HG02571 (cell line): Measurements from ENCODE around the gene KIAA0825.

Experiments used
- ATAC-seq: cut with Tn5 transposase; IDR thresholded peaks from one replicate; pipeline ENCODE4 v1.9.1; 2021; ENCODE audit warnings: mild to moderate bottlenecking, moderate library complexity; ENCODE audit not compliant: unreplicated experiment

The KIAA0825 gene

DNA sequence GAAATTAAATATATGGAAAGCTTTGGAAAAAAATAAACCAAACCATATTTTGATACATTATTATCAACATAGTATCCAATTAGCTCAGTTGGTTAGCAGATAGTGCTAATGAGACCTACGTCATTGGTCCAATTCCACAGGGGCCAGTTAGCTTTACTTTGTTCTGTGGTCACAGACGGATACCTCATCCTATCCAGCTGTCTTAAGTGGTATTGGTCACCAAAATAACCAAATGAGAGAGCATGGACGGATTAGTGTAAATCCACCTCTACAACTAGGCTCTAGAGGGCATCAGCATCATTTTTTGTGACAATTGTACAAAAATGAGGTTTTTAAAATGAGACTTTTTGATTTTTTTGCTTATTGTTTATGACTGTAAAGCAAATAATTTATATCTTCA lies 364.2 kb downstream of the KIAA0825 start:
- no peak for ATAC-seq

DNA sequence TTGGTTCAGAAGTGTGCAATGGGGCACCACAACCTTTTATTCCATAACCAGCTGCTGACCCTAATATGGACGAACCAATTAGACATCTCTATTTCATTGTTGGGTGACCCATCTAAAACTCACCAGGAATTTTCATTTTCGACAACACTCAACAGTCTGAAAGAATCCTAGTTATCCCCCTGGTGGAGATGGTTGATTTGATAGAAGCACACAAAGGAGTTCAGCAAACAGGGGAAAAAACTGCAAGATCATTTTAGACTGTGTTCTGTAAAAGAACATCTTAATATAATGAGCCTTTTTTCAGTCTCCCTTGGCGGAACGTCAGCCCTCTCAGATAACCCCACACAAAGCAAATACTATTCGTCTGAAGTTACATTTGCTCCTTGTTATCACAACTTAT lies 367.4 kb downstream of the KIAA0825 start:
- no peak for ATAC-seq

DNA sequence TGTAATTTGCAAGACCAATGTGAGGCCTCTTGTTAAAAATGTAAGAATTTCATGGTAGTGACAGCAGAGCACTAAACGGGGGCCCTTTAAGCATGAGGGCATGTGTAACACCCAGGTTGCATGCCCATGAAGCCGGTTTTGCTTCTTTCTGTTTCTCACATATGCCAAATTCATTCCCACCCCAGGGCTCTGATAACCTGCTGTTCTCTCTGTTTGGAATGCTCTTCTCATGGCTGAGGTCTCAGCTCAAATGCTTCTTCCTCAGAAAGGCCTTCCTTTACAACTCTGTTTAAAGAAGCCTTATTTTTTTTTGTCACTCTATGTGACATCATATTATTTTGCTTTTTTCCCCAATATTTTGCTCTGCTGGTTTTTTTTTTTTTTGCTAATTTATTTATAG lies 369.0 kb downstream of the KIAA0825 start:
- ATAC-seq, result no peak

DNA sequence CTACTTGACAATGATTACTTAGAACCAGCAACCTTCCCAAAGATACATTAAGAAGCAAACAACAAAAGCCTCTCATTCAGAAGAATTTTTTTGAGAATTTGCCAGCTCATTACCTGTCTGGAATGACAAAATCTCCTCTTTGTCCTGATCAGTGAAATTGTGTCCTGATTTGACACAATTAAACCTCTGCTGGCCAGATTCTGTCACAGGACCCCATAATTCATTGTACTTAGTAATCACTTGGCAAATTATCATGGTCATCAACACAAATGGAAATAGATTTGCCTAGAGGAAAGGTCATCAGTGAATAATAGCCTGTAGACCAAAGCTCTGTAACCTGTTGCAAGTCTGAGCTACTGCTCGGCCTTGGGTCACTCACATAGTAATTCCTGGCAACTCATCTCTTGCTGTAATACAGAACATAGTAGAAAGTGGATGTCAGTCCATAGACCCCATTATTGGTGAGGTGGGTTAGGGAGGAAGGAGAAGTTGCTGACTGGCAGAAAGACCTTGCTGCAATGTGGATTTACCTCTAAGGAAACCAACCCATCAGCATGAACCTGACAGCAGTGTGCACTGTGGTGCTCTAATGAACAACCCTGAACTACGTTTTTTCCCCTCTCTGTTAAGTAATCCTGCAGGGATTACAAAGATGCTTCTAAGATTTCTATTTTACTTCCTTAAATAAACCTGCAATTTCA lies 370.1 kb downstream of the KIAA0825 start:
- no peak for ATAC-seq

DNA sequence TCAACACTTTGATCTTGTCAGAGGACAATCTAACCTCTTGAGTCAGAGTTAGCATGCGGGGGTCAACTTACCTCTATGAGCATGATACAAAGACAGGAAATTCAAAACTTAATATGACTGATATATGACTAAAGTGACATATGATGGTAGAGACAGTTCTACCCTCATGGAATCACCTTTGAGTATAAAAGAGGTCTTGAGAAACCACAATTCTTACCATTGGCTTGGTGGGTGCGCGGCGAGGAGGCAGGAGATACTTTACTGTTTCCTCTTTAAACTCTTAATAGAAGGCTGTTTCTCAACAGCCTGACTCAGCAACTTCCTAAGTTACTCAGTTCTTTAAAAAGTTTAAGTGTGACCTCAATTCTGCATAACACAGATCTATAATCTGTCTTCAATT lies 372.8 kb downstream of the KIAA0825 start:
- no peak for ATAC-seq

DNA sequence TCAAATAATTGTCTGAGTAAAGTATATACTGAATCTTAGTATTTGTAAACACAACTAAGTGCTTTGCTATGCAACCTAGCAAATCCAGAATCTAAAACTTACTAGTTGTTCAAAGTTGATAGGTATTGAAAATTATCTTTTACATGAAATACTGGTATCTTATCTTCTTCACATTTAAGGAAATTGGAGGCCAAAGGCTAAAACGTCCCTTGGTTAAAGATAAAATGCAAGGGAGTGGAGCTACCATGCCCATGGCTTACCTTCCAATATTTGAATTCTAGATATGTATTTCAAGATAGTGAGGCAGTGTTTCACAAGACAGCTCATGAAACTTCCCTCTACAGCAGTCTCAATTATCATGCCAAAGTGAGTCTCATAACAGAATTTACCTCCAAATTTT lies 373.5 kb downstream of the KIAA0825 start:
- no peak for ATAC-seq

DNA sequence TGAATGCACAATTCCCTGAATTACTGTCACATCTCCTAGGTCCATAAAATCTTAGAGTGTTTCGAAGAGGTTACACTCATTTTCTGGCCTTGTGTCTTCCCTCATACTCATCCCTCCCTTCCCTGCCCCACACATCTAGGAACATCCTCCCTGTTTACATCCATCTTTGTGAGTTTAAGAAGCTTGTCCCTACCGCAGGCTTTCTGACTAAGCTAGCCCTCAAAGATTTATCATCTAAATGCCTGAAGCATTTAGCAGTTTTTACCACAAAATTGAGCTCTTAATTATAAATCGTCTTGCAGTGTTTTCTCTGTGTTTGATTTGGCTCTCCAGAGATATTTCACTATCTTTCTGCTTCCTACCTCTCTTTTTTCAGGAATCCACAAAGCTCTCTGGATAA lies 374.8 kb downstream of the KIAA0825 start:
- no peak for ATAC-seq

DNA sequence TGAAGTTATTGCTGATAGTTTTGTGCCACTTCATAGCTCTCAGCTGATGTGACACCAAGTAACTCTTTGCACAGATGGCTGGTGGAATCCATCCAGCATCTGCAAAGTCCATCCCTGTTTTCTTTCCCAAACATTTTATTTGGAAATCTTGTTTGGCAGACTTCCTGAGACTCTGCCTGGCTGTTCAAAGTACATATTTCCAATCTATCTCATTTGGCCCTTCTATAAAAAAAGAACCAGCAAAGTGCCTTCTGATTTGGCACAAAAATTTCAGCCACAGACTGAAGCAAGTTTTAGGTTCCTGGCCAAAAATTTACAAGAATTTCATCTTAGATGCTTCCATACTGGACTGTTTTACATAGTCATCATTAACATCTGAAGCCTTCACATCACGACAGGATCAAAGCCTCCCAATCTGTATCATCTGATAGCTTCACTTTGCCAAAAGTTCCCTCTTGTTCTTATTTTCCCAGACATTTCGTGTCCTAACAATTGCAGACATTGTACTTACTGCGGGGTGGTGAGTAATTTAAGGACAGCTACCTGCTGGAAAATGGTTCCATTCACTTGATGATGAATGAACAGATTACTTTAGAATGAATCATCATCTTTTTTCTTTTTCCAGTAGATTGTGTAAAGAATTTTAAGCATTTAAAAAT lies 377.3 kb downstream of the KIAA0825 start:
- no peak for ATAC-seq

DNA sequence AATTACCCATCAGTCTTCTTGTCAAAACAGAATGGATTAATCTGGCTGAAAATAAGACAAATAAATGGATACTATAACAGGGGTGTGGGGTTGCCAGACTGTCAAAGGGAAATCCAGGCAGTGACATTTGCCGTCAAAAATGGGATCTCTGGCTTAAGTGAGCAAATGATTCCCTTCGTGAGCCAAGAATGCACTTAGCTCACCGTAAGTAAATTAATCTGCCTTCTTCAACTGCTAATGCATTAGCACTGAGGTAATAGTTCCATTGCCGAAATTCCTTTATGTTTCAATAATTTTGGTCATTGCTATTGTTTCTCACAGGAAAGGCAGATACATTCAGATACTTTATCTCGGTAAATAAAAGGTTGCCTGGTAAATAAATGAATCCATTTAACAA lies 377.8 kb downstream of the KIAA0825 start:
- ATAC-seq, result no peak

DNA sequence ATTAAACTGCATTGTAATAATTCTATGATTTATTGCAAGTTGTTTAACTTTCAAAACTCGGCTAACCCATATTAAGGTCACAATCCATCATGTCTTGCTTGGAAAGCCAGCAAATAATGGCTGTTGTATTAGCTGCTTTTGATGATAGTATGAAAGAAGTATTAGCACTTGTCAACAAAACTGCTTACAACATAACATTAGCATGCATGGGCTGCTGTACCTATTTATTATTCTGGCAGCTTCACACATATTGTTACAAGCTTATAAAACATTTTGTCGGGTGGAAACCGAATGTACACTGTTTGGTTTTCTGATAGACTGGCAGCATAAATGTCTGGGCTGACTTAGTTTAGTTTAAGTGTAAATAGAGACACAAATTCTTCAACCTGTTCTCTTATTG lies 378.3 kb downstream of the KIAA0825 start:
- ATAC-seq, result no peak

DNA sequence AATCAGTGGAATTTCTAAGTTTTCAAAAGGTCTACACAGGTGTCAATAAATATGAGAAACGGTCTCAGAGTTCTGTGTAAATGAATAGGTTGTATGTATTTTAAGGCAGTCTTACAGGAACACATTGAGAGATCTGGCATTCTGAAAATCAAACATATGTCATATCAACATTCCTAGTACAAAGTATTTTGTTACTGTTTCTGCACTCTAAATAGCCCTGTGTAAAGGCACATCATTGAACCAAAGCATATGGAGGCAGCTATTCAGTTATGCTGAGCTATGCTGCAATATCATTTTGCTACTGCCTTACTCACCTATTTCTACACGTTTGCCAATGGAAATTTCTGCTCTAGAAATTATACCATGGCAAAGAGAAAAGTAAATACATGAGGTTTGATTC lies 379.1 kb downstream of the KIAA0825 start:
- no peak for ATAC-seq

DNA sequence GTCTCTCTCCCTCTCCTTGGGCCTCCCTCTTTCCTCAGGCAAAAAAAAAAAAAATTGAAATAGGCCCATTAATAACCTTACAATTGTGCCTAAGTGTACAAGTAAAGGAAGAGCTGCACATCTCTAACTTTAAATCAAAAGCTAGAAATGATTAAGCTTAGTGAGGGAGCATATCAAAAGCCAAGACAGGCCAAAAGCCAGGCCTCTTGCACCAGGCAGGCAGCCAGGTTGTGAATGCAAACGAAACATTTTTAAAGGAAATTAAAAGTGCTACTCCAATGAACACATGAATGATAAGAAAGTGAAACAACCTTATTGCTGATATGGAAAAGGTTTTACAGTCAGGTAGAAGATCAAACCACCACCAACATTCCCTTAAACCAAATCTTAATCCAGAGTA lies 383.4 kb downstream of the KIAA0825 start:
- no peak for ATAC-seq

DNA sequence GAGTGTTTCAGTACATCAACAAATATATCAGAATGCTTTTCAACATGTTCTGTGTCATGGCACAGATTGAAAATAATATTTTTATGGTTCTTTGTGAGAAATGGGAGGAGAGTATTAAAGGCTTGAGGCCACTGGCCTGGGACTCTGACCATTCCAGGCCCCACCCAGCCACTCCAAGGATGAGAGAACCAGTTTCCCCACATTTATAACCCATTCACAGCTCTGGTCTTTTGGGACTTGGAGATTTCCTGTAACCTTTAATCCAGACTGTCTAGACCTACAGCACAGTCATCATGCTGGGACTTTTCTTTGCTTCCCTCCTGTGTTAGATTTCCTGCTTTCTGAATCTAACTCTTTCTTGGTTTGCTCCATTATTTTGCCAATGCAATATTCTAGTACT lies 389.6 kb downstream of the KIAA0825 start:
- no peak for ATAC-seq

DNA sequence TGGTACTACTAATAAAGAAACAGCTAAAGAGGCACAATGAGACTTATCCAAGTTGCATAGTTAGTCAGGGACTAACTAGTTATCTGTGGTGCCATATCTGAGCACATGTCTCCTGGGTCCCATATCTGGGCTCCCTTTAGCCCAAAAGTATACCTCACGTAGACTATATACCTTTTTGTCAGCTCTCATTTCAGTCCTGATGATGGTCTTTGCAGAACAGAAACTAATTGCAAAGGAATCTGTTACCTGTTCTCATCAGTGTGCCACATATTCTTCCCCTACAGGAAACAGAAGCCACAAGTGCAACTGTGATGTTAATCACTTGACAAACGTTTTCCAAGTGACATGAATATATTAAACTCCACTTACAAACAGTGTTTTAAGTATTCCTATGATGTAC lies 395.2 kb downstream of the KIAA0825 start:
- ATAC-seq, result no peak

DNA sequence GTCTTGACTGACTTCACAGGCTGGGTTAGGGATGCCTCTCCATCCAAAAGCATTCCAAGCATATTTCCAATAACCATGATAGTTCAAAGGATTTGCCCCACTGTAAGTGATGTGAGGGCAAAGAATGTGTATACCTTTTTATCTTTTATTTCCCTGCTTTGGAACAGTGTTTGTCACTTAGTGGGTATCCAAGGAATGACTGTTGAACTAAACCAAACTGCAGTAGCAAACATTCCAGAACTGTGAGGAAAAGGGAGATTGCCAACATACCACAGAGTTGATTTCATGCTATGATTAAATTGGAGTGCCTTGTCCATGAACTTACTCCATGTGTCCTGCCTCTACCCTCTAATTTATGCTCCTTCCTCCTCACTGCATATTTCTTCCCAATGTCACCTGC lies 400.0 kb downstream of the KIAA0825 start:
- no peak for ATAC-seq

DNA sequence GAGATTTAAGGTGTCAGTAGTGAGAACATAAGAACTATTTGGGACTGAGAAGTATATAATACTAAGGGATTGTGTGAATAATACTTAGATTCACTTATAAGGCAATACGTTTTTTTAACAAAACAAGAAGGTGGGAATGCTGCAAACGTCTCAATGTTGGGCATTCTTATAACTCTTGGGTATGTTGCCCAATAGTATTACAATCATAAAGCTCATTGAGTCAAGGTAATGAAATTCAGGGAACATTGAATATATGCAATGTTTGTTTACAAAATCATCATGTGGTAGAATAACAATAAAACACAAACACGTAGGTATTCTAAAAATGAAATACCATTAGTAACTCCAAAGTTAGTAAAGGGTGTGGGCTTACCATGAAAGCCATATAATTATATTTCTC lies 400.7 kb downstream of the KIAA0825 start:
- ATAC-seq, result no peak

DNA sequence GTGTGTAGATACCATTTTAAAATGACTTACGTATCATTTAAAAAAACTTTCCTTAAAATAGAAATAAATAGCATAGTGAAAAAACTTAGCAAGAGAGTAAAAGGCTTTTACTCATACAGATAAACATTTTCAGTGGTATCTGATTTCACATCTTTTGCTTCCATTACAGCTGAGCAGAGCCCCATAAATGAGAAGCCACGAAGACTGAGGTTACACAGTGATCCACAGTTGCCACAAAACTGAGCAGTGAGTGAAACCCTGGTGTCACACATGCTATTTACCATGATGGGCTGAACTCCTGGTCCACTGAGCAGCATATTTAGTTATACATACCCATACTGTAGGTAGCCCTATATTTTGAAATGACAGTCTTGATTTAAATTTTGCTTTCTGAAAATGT lies 401.2 kb downstream of the KIAA0825 start:
- no peak for ATAC-seq

DNA sequence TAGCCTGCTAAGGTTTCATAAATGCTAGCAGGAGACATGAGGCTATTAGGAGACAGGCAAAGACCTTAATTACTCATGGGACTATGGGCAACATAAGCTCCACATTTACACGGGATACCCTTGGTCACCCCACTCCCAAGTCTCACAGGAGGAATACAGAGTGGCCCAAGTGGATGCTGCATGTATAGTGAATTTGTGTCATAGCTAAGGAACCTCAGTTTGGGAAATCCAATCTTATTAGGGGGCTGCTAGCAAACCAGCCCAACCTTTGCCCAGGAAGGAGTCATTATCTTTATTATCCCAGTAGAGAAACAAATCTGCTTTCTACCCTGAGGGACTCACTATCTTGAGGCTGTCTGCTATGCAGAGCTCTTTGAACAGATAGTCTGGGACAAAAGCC lies 405.9 kb downstream of the KIAA0825 start:
- ATAC-seq, result no peak

DNA sequence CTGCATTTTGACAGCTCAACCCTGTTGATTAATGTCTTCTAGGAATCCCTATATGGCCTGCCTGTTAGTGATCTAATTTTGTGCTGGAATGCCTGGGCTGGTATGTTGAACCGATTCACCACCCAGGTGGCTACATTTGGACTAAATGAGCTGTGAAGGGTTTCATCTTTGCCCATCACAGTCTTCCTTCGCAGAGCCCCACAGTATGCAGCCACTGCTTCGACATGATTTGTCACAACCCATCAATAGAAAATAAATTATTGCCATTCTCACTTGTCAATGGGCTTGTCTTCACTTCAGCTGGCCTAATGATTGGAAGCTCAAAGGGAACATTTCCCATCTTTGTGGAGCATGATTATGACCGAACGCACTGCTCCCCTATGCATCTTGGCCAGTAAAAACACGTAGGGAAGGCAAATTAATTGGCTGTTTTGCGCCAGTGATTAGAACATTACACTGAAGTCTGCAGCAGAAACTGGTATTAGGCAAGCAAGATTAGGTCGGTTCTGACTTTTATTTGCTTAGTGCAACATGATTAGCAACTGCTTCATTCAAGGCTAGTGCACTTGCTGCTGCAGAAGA lies 408.5 kb downstream of the KIAA0825 start:
- no peak for ATAC-seq

DNA sequence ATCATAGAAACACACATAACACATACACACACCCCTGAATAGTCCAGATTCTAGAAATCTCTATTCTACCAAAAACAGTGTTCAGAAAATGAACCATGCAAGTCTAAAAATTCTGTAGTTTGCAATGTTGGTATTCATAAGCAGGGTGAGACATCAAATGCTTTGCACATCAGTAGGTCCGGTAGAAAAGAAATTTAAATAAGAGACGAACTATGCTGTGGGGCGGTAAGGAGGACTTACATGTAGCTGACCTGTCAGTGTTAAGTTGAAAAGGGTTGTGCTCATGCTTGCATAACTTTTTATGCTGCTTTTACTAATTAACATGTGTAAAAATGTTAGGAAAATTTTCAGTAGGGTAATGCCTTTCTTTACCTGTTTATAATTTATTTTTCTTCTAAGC lies 409.1 kb downstream of the KIAA0825 start:
- no peak for ATAC-seq

DNA sequence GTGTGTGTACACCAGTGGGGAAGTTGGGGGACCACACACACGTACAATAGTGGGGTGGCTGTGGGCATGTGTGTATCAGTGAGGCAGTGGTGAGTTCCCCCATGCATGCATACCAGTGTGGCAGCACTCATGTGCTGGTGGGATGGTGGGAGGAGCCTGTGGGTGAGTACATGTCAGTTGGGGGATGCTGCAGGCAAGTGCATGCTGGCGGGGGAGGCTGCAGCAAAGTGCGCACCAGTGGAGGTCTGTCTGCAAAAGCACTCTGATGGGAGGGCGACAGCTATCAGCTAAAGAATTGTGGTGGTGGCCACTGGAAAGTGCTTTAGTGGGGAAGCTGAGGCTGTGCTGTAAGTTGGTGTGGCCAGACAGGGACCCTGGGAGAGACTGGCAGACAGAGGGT lies 418.8 kb downstream of the KIAA0825 start:
- no peak for ATAC-seq

DNA sequence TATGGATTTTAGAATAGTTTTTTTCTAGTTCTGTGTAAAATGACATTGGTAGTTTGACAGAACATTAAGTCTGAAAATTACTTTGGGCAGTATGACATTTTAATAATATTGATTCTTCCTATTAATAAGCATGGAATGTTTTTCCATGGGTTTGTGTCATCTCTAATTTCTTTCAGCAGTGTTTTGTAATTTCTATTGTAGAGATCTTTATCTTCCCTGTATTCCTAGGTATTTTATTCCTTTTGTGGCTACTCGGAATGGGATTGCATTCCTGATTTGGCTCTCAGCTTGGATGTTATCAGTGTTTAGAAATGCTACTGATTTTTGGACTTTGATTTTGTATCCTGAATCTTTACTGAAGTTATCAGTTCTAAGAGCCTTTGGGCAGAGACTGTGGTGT lies 420.4 kb downstream of the KIAA0825 start:
- no peak for ATAC-seq

DNA sequence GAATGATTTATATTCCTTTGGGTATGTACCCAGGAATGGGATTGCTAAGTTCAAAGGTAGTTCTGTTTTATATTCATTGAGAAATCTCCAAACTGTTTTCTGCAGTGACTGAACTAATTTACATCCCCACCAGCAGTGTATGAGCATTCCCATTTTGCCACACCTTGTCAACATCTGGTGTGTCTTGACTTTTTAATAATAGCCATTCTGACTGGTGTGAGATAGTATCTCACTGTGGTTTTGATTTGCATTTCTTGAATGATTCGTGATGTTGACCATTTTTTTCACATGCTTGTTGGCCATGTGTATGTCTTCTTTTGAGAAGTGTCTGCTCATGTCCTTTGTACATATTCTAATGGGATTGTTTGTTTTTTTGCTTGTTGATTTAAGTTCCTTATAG lies 421.5 kb downstream of the KIAA0825 start:
- no peak for ATAC-seq
